Immature natural killer cell (primary cell): ENCODE data around the gene PPP2R2B. TPM values are rescaled to one million over a fixed set of nuclear protein-coding genes. Genes with fewer than 3 reads are reported as not detected.
"Not testable (repeated sequence)": the region's sequence is repeated elsewhere in the genome, so short reads cannot be mapped to it uniquely, and the experiment has no call there.

ENCODE experiments used
- DNase-seq, 3 donors: peaks; one replicate each; pipeline ENCODE4 v3.0.0; 2022; ENCODE audit warnings: mixed read lengths in 1 of 3
- H3K27ac Mint-ChIP-seq, 6 donors: one replicate each; pipeline ENCODE4 v1.8.0; 2020; ENCODE audit warnings: mixed read lengths in 6 of 6, mild to moderate bottlenecking in 5 of 6, inconsistent platforms in 4 of 6, moderate library complexity in 3 of 6
- H3K27me3 Mint-ChIP-seq, 3 donors: one replicate each; pipeline ENCODE4 v1.8.0; 2020 to 2021; ENCODE audit warnings: low read depth in 3 of 3, mild to moderate bottlenecking in 3 of 3, mixed read lengths in 3 of 3, moderate library complexity in 3 of 3, inconsistent platforms in 1 of 3
- H3K36me3 Mint-ChIP-seq, 3 donors: one replicate each; pipeline ENCODE4 v1.8.0; 2020; ENCODE audit warnings: mixed read lengths in 3 of 3, inconsistent platforms in 2 of 3, mild to moderate bottlenecking in 2 of 3
- H3K4me1 Mint-ChIP-seq, 2 donors: one replicate each; pipeline ENCODE4 v1.8.0; 2020; ENCODE audit warnings: inconsistent platforms in 2 of 2, mild to moderate bottlenecking in 2 of 2, mixed read lengths in 2 of 2, moderate library complexity in 1 of 2
- H3K4me3 Mint-ChIP-seq, 5 donors: one replicate each; pipeline ENCODE4 v1.8.0; 2020; ENCODE audit warnings: mild to moderate bottlenecking in 5 of 5, mixed read lengths in 5 of 5, inconsistent platforms in 3 of 5, moderate library complexity in 3 of 5
- H3K9me3 Mint-ChIP-seq, 6 donors: one replicate each; pipeline ENCODE4 v1.8.0; 2020; ENCODE audit warnings: mild to moderate bottlenecking in 6 of 6, mixed read lengths in 6 of 6, inconsistent platforms in 4 of 6, moderate library complexity in 3 of 6
- polyA plus RNA-seq, 3 donors: library from polyadenylated mRNA; unstranded; fragments of 300-500 nt; fragmentation: Illumina TruSeq; gene quantifications; one replicate each; pipeline ENCODE4 v1.2.3, GENCODE V29; 2021

Gene PPP2R2B
- polyA plus RNA-seq, 3 donors from 2014 or later: 35.6 to 62.3 (median 41.0) TPM

DNA sequence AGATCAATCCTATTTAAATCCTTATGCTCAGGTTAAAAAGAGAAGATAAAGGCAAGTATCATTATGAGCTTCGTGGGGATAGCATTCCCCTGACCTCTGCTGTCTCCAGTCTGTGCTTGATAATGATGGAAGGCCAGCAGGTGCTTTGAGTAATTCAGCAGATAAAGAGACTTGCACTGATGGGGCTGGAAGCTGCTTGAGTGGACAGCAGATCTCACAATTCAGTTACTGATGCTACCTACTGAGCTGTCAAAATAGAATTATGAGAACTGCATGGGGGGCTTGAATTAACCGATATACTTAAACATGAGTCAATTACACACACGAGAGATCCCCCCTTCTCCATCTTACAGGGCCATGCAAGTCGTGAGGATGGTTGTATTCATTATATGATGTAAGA lies 254.9 kb downstream of the PPP2R2B start:
- Mint-ChIP-seq H3K36me3 (peaks cover 2 to 28% (median 18%) of the 10 kb centered on the region in 3 donors), H3K9me3 (no peaks in the 10 kb centered on the region), H3K27me3 (no peaks in the 10 kb centered on the region), H3K4me1 (no peaks in the 10 kb centered on the region), H3K4me3 (no peak overlapping the region), H3K27ac (no peak overlapping the region)
- no peak for DNase-seq

GRCh38 chr5:146623009-146623408 lies 255.5 kb downstream of the PPP2R2B start:
- no peak for DNase-seq
- no peaks in the 10 kb centered on the region for H3K9me3 Mint-ChIP-seq
- H3K4me1 Mint-ChIP-seq: no peaks in the 10 kb centered on the region
- H3K36me3 Mint-ChIP-seq: peaks cover under 1 to 26% (median 16%) of the 10 kb centered on the region in 3 donors
- no peak overlapping the region for H3K27ac Mint-ChIP-seq
- no peaks in the 10 kb centered on the region for H3K27me3 Mint-ChIP-seq
- H3K4me3 Mint-ChIP-seq: no peak overlapping the region

DNA sequence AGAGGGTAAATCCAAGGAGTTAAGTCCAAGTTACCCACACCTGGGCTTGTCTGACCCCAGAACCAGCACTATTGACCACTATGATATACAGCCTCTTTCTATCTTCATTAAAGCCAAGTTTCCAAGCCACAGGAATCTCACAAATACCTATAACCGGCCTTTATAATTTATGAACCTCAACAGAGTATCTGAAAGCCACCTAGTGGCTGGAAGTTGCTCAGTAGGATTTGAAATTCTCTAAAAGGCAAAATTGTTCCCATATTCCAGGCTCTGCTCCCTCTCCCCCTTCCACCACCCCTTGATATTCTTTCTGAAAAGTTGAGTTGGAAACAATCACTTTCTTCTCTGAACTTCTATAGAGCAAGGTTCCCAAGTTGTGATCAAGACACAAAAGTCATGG lies 256.2 kb downstream of the PPP2R2B start:
- no peak for DNase-seq
- no peaks in the 10 kb centered on the region for H3K4me1 Mint-ChIP-seq
- H3K36me3 Mint-ChIP-seq: peaks cover 4 to 26% (median 16%) of the 10 kb centered on the region in 3 donors
- no peaks in the 10 kb centered on the region for H3K27me3 Mint-ChIP-seq
- no peak overlapping the region for H3K27ac Mint-ChIP-seq
- no peaks in the 10 kb centered on the region for H3K9me3 Mint-ChIP-seq
- no peak overlapping the region for H3K4me3 Mint-ChIP-seq

- Mint-ChIP-seq H3K27me3 (no peaks in the 10 kb centered on the region), H3K4me1 (no peaks in the 10 kb centered on the region), H3K27ac (no peak overlapping the region), H3K9me3 (peaks cover 0 to 9% (median 5%) of the 10 kb centered on the region in 6 donors), H3K4me3 (no peak overlapping the region), H3K36me3 (peaks cover 14 to 28% (median 25%) of the 10 kb centered on the region in 3 donors)
- DNase-seq: no peak
These were observed 257.9 kb downstream of the PPP2R2B start for GRCh38 chr5:146620669-146621051.

- Mint-ChIP-seq H3K27me3 (no peaks in the 10 kb centered on the region), H3K27ac (no peak overlapping the region)
- DNase-seq: no peak
These were observed 258.4 kb downstream of the PPP2R2B start for GRCh38 chr5:146620031-146620668.

DNA sequence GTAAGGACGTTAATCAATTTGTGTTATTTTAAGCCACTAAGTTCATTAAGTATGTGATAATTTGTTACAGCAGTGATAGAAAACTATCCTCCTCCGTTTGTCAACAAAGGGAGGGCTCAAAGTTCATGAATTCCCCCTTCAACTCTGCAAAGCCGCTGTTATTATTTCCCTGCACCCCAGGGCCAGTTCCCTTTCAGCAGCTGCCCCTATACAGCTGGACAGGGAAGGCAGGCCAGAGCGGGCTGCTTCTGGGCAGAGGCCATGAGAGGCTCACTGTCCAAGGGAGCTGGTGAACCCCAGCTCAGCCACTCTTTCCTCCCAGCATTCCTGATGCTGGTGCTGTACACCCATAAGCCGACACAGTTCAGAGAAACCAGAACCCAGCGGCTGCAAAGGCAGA lies 260.1 kb downstream of the PPP2R2B start:
- H3K4me1 Mint-ChIP-seq: no peaks in the 10 kb centered on the region
- peaks cover 14 to 20% (median 18%) of the 10 kb centered on the region in 3 donors for H3K36me3 Mint-ChIP-seq
- DNase-seq: no peak
- H3K27me3 Mint-ChIP-seq: no peaks in the 10 kb centered on the region
- no peak overlapping the region for H3K27ac Mint-ChIP-seq
- H3K4me3 Mint-ChIP-seq: no peak overlapping the region
- H3K9me3 Mint-ChIP-seq: peaks cover 0 to 12% (median 6%) of the 10 kb centered on the region in 6 donors

More at GRCh38 chr5:146620031-146620668, 258.4 kb downstream of the PPP2R2B start:
- peaks cover 0 to 12% (median 6%) of the 10 kb centered on the region in 6 donors for H3K9me3 Mint-ChIP-seq
- H3K4me3 Mint-ChIP-seq: no peak overlapping the region
- H3K36me3 Mint-ChIP-seq: peaks cover 14 to 26% (median 23%) of the 10 kb centered on the region in 3 donors
- no peaks in the 10 kb centered on the region for H3K4me1 Mint-ChIP-seq

DNA sequence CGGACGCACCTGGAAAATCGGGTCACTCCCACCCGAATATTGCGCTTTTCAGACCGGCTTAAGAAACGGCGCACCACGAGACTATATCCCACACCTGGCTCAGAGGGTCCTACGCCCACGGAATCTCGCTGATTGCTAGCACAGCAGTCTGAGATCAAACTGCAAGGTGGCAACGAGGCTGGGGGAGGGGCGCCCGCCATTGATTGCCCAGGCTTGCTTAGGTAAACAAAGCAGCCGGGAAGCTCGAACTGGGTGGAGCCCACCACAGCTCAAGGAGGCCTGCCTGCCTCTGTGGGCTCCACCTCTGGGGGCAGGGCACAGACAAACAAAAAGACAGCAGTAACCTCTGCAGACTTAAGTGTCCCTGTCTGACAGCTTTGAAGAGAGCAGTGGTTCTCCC lies 268.8 kb downstream of the PPP2R2B start:
- not testable (repeated sequence) for H3K4me3 Mint-ChIP-seq, H3K27me3 Mint-ChIP-seq, H3K27ac Mint-ChIP-seq, DNase-seq, H3K9me3 Mint-ChIP-seq
- Mint-ChIP-seq H3K36me3 (peaks cover 3 to 13% (median 12%) of the 10 kb centered on the region in 3 donors), H3K4me1 (peaks cover 10 to 11% of the 10 kb centered on the region in 2 donors)

DNA sequence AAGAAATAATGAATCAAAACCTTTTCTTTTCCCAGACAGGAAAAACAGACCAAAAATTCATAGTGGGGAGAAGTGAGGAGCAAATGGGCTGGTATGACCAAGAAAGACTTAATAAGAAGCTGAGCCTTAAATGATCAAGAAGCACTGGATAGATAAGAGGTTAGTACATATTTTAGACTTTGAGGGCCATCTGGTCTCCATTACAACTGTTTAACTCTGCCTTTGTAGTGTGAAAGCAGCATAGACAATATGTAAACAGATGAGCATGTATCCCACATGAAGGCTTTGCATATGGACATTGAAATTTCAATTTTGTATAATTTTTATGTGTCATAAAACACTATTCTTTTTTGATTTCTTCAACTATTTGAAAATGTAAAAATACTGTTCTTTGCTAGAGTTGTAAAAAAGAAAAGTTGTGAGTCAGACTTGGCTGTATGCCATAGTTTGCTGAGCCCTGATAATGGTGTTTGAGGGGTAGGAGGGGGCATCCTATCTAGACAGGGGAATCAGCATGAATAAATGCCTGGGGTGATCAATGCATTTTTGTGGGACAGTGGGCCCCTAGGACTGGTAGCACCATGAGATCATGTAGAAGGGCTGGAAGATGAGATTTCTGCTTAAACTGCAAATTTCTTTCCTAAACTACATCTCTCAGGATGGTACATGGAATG lies 270.8 kb downstream of the PPP2R2B start:
- peaks cover 13 to 17% of the 10 kb centered on the region in 2 donors for H3K4me1 Mint-ChIP-seq
- peaks cover 0 to 6% (median 0%) of the 10 kb centered on the region in 6 donors for H3K9me3 Mint-ChIP-seq
- no peak overlapping the region for H3K4me3 Mint-ChIP-seq
- H3K27me3 Mint-ChIP-seq: peaks cover 0 to 2% (median 0%) of the 10 kb centered on the region in 3 donors
- H3K27ac Mint-ChIP-seq: peak overlapping the region in 1 of 6 donors; percentile 14
- peaks cover 3 to 18% (median 12%) of the 10 kb centered on the region in 3 donors for H3K36me3 Mint-ChIP-seq
- DNase-seq: no peak

GRCh38 chr5:146606893-146607292 lies 271.7 kb downstream of the PPP2R2B start:
- no peak overlapping the region for H3K4me3 Mint-ChIP-seq
- H3K27ac Mint-ChIP-seq: no peak overlapping the region
- peaks cover 0 to 2% (median 0%) of the 10 kb centered on the region in 3 donors for H3K27me3 Mint-ChIP-seq
- peaks cover 3 to 18% (median 12%) of the 10 kb centered on the region in 3 donors for H3K36me3 Mint-ChIP-seq
- no peak for DNase-seq
- peaks cover 13 to 17% of the 10 kb centered on the region in 2 donors for H3K4me1 Mint-ChIP-seq
- peaks cover 0 to 6% (median 0%) of the 10 kb centered on the region in 6 donors for H3K9me3 Mint-ChIP-seq

DNA sequence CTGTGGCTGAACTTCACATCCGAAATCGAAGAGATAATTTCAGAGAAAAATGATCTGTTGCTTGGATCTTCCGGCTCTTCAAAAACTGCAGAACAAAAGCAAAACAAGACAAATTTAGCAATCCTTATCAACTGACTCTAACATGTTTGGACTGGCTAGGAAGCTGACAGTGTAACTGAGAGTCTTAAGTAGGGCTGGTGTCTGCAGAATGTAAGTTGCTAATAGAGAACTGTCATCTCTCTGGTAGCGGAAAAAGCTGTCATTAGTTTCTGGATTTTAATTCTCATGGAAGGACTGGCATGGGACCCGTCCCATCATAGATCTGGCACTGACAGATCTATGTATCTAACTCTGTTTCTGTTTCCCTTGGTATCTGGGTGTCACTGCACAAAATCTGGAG lies 278.2 kb downstream of the PPP2R2B start:
- Mint-ChIP-seq H3K4me3 (no peak overlapping the region), H3K27ac (no peak overlapping the region), H3K36me3 (peaks cover 1 to 6% (median 6%) of the 10 kb centered on the region in 3 donors), H3K9me3 (no peaks in the 10 kb centered on the region), H3K27me3 (peaks cover 0 to 2% (median 0%) of the 10 kb centered on the region in 3 donors), H3K4me1 (peaks cover 4 to 7% of the 10 kb centered on the region in 2 donors)
- DNase-seq: no peak

- H3K36me3 Mint-ChIP-seq: peaks cover 2 to 9% (median 3%) of the 10 kb centered on the region in 3 donors
- H3K27me3 Mint-ChIP-seq: no peaks in the 10 kb centered on the region
- H3K9me3 Mint-ChIP-seq: no peaks in the 10 kb centered on the region
- no peak overlapping the region for H3K27ac Mint-ChIP-seq
- peaks cover 1 to 6% of the 10 kb centered on the region in 2 donors for H3K4me1 Mint-ChIP-seq
- H3K4me3 Mint-ChIP-seq: no peak overlapping the region
- no peak for DNase-seq
These were observed 279.3 kb downstream of the PPP2R2B start for GRCh38 chr5:146599261-146599660.

DNA sequence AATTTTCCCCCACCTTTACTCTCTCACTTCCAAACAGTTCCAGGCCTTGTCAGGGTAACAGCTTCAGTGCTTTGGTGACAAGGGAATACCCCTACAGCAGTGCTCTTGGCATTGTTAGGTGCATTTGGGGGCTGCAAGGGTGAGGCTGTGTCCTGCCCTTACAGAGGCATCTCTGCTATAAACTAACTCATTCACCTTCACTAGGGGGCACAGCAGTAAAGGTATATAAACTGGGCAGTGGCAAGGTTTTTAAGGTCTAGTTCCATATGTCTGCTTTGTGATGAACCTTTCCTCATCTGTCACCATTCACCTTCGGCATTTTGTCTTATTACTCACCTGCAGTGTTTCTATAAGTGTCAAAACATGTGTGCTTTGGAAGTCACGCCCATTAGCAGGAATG lies 283.5 kb downstream of the PPP2R2B start:
- Mint-ChIP-seq H3K27ac (no peak overlapping the region), H3K9me3 (no peaks in the 10 kb centered on the region), H3K4me3 (no peak overlapping the region), H3K4me1 (no peaks in the 10 kb centered on the region), H3K27me3 (peaks cover 0 to 2% (median 0%) of the 10 kb centered on the region in 3 donors), H3K36me3 (peaks cover 25 to 44% (median 26%) of the 10 kb centered on the region in 3 donors)
- no peak for DNase-seq

DNA sequence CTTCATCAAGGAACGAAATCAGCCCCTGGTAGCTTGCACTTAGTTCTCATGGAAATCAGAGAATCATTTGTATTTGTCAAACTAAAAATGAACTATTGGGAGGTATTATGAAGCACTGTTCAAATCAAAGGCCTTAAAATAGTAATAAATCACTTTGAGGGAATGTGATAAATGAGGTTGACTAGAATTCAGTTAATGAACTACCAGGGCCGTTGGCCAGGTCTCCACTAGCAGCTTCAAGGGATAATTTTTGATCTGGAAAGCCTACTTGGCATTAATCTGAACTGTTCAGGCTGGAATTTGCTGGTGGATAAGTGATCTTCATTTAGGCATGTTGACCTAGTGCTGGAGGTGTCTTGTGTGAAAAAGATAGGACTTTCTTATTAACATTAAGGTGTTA lies 286.2 kb downstream of the PPP2R2B start:
- peaks cover 34 to 63% (median 46%) of the 10 kb centered on the region in 3 donors for H3K36me3 Mint-ChIP-seq
- H3K27me3 Mint-ChIP-seq: peaks cover 0 to 7% (median 0%) of the 10 kb centered on the region in 3 donors
- no peak for DNase-seq
- H3K9me3 Mint-ChIP-seq: no peaks in the 10 kb centered on the region
- H3K4me3 Mint-ChIP-seq: no peak overlapping the region
- H3K27ac Mint-ChIP-seq: no peak overlapping the region
- no peaks in the 10 kb centered on the region for H3K4me1 Mint-ChIP-seq

DNA sequence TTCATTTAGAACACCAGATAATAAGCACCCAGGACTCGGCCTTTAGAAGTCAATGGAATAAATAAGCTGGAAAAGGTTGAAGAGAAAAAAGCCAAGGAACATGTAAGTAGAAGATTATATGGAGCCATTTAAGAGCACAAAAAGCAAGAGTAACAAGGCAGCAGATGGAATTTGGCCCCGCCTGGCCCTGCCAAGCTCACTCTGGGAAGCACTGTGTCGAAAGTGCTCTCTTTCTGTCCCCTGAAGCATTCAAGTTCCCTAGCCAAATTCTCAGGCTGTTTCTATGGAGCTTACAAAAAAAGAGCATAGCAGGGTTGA lies 289.6 kb downstream of the PPP2R2B start:
- H3K4me3 Mint-ChIP-seq: no peak overlapping the region

More for the DNA sequence above, 289.6 kb downstream of the PPP2R2B start:
- no peak for DNase-seq
- peaks cover 0 to 9% (median 0%) of the 10 kb centered on the region in 3 donors for H3K27me3 Mint-ChIP-seq
- H3K4me1 Mint-ChIP-seq: no peaks in the 10 kb centered on the region
- no peaks in the 10 kb centered on the region for H3K9me3 Mint-ChIP-seq
- no peak overlapping the region for H3K27ac Mint-ChIP-seq
- H3K36me3 Mint-ChIP-seq: peaks cover 42 to 57% (median 47%) of the 10 kb centered on the region in 3 donors
